ENCODE results near the gene TSEN34.
"Not testable (repeated sequence)": the region's sequence is repeated elsewhere in the genome, so short reads cannot be mapped to it uniquely, and the experiment has no call there.

Gene TSEN34

DNA sequence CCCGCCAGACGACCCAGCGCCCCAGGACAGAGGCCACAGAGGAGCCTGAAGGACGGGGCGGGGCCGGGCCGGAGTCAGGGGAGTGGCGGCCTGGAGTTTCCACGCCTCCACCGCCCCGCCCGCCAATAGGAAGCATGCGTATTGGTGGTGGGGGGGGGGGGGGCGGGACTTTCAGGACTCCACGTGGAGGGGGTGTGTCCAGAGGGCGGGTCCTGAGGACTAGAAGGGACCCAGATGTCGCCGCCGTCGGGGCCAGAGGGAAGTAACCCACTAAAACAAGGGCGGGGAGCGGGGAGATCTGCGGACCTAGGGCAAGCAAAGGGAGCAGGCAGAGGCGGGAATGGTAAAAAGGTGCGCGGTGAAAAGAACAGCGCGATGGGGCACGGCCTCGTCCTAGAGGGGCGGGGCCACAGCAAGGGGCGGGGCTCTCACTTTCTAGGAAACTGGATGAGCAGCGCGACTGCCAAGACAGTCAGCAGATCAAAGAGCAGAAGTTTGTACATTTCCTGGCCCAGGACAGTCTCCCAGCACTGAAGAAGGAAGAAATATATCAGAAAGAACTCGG, 28.8 kb upstream of the TSEN34 start:
- peak; percentile 23 for DNase-seq

DNA sequence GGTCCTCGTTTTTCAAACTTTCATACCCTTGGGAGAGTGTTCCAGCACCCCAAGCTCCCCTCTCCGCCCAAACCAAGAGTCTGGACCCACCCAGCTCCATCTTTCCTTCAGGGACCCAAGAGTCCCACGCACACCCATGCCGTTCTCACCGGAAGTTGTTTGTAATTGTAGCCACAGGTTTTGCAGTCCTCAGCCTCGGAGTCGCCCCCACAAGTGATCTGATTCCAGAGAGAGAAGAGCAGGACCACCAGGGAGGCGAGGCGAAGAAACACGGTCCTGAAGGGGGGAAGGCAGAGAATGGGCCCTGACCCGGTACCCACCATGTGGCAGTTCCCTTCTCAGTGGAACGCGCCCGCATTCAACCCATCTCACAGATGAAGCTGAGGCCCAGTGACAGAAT, 28.2 kb upstream of the TSEN34 start:
- no peak for DNase-seq

DNA sequence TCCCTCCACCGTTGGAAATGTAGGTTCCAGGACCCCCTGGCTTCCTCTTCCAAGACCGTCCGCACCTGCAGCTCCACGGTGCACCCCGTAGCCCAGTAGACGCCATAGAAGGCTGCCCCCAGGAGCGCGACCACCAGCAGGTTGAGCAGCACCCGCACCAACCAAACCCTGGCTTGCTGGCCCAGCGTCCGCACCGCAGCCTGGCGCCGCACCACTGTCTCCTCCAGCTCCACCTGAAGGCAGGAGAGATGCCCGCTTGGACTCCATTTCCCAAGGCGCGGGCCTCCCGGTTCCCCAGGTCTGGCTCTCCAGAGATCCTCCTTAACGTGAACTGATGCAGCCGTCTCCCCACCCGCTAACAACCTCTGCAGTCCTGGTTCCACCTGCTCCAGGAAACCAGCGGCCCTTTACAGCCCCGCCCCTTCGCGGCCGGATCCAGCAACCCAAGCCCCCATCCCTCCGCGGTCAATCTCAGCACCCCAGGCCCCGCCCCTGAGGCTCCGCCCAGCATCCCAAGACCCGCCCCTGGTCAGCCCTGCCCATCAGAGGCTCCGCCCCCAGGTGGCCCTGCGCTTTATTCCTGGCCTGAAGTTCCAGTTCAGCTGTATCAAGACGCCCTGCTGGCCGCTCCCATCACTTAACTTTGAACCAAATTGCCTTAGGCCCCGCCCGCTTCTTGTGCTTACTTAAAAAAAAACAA, 26.6 kb upstream of the TSEN34 start:
- DNase-seq = peak; percentile 33

DNA sequence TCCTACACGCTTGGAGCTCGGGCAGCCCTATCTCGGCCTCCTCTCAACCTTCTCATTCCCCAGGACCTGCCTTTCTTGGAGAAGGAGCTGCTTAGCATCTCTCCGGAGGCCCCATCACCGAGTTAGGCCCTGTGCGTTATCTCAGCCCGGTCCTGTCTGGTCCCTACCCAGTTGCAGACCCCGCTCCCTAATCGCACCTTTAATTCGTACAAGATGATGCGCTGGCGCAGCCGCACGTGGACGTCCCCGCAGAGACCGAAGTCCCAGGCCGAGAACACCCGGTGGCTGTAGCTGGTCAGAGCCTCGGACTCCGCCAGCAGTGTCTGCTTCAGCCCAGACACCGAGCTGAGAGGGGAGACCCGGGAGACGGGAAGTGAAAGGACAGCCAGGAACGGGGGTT, 25.9 kb upstream of the TSEN34 start:
- DNase-seq = no peak

DNA sequence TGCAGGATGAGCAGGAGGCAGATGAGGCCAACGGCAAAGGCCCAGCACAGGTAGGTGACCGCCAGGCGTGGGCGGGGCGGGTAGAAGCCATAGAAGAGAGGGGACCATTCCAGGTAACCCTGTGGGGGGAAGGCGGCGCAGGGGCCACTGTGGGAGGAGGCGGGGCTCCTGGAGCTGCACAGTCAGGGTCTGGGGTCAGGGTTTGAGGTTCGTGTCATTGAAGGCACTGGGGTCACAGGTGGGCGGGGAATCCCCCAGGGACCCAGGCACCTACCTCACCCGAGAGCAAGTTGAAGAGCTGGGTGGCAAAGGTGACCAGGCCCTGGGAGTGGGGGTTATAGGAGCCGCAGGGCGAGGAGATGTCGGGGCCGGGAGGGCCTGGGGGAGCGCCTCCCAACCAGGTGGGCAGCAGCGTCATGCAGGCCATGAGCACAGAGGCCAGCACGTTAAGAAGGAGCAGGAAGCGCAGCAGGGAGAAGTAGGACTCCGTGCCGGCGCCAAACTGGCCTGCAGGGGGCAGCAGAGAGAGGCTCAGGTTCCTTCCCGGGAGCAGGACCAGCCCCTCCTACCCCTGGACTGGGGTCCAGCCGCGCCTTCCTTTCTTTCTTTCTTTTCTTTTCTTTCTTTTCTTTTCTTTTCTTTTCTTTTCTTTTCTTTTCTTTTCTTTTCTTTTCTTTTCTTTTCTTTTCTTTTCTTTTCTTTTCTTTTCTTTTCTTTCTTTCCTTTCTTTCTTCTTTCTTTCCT, 22.8 kb upstream of the TSEN34 start:
- DNase-seq = peak; percentile 53

DNA sequence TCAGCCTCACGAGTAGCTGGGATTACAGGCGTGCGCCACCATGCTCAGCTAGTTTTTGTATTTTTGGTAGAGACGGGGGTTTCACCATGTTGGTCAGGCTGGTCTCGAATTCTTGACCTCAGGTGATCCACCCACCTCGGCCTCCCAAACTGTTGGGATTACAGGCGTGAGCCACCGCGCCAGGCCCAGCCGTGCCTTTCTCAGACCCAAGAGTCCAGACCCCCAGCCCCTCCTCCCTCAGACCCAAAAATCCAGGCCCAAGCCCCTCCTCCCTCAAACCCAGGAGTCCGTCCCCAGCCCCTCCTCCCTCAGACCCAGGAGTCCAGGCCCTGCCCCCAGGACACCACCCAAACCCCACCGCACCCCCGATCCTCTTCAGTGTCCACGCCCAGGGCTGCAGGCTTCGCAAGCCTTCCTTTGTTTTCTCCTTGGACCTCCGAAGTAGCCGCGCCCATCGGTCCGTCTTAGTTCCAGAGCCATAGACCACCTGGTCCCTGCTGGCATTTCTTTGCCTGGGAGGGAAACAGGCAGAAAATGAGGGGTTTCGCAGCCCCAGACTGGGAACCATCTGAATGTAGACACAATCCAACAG, 21.9 kb upstream of the TSEN34 start:
- no peak for DNase-seq

DNA sequence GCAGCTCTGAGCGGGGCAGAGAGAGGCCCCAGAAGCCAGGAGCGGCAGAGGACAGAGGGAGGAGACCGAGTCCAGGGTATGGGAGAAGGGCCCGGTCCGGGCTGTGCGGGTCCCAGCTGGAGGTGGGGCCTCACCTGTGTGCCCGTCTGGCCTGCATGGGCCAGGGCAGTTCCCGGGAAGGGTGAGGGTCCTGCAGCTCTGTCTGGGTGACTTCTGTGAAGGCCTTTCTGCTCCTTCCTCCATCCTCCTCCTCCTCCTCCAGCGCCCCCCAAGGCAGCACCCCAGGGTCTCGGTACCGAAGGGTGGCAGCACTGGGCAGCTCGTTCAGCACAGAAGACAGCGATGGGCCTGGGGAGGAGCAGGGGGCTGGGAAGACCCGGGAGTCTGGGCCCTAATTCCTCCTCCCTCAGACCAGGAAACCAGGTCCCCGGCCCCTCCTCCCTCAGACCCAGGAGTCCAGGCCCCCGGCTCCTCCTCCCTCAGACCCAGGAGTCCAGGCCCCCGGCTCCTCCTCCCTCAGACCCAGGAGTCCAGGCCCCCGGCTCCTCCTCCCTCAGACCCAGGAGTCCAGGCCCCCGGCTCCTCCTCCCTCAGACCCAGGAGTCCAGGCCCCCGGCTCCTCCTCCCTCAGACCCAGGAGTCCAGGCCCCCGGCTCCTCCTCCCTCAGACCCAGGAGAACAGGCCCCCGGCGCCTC, 19.2 kb upstream of the TSEN34 start:
- DNase-seq = not testable (repeated sequence)

DNA sequence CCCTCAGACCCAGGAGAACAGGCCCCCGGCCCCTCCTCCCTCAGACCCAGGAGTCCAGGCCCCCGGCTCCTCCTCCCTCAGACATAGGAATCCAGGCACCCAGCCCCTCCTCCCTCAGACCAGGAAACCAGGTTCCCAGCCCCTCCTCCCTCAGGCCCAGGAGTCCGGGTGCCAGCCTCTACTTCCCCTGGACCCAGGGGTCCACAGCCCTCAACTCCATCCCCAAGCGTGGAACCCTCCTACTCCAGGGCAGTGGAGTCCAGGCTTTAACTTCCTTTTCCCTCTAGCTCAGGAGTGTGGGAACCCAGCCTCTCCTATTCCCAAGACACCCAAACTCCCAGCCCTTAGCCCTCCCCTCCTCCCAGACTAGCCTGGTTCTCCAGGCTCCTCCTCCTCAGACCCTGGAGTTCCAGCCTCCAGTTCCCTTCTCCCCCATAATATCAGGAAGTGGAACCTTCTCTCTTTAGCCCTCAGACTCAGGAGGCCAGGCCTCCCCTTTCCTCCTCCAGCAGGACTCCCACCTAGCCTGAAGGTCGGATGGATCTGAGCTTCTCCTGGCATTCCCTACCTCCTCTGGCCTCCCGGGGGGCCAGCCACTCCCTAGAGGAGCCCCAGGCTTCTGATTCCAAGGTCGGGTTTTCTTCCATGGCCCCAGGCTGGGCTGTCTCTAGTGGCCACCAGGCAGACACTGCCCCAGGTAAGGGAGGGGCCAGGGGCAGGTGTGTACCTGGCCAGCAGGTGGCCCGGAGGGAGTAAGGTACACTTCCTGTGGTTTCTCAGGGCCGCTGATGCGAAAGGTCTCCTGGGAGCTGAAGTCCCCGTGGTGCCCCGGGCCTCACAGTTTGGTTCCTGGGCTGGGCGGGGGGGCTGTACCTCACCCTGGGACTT, 18.4 kb upstream of the TSEN34 start, which contains the start of gene TMC4:
TMC4 (minus strand) TSS at position 690 of the 888 bp plus-strand sequence; CDS start at position 647, 43 bp downstream.
- DNase-seq = no peak

DNA sequence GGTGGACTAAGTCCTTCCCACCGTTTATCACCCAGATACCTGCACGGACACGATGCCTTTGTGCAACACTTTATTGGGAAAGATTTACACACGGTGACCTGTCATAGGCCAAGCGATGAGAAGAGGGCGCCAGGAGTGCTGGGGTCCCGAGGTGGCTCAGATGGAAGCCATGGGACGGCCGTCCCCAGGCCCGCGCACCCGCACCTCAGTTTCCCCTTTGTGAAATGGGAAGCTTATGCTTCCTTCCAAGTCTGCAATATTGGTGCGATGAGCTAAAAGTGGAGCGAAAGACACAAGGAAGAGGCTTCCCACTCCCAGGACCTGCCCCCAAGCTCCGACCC, 17.8 kb upstream of the TSEN34 start:
- no peak for DNase-seq

DNA sequence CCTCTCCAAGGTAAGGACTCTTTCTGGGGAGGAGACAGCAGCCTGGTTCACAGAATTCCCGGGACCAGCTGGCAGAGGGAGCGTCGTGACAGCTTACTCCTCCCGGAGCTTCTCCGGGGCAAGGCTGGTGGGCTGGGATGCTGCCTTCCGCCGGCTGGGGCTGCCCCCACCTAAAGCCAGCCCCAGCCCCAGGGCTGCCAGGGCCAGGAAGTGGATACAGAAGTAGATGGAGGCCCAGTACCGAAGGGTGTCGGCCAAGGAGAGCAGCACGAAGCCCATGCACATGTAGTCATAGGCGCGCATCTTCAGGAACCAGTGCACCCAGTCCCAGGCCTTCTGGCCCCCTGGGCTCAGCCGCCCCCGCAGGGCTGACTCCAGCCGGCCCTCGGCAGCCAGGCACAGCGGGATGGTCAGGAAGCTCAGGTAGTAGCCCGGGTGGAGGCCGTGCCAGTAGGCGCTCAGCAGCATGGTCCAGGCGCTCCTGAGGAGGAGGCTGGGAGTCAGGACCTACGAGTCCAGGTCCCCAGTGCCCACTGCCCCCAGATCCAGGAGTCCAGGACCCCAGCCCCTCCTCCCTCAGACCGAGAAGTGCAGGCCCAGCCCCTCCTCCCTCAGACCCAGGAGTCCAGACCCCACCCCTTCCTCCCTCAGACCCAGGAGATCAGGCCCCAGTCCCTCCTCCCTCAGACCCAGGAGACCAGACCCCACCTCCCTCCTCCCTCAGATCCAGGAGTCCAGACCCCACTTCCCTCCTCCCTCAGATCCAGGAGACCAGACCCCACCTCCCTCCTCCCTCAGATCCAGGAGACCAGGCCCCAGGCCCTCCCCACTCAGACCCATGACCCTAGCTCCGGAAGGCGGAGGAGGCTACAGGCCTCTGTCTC, 16.9 kb upstream of the TSEN34 start:
- no peak for DNase-seq

DNA sequence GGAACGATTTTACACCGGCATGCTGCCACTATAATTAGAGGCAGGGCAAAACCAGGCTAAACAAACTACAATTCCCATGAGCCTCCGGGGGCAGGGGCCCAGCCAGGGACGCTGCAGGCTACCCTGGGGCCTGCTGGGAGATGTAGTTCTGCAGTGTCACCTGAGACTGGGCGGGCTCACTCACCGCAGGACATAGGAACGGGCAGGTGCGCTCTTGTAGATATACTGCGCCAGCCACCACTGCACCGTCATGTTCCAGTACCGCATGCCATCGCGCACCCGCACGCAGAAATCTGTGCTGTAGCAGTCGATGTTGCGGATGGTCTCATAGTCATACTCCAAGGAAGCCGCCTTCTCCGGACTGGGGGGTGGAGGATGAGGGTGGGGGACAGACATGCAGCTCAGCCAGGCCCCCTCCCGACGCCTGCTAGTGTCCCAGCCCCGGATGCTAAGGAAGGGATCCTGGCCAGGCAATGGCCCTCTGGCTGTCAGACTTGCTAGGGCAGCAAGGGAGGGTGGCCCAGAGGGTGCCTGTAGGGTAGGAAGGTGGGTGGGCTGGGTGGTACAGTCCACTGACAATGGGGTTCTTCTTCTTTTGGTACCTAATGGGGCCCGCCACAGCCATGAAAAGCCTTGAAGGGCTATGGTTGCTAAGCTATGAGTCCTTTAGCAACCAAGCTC, 12.4 kb upstream of the TSEN34 start:
- peak; percentile 32 for DNase-seq

DNA sequence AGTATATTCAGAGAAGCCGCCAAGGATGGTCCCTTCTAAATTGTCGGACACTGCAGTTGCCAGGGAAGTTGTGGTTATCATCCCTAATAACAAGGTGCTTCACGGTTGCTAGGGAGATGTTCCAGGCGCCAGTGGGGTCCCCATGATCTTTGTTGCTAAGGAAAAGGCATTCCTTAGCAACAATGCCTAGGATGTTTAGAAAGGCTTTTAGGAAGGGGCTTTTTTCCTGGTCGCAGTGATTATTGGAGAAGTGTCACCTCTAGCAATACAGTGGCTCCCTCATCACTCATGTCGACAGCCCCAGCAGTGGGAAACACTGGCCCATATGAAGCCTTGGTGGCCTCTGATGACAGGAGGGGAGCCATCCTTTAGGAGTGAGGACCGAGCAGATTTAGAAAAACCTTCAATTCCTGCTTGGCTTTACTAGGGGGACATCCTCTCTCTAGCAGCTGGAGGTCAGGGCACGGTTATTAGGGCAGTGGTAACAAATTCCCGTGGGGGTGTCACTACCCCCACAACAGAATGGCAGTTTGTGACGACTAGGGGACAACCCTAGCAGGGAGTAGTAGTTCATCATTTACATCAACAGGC, 11.8 kb upstream of the TSEN34 start:
- no peak for DNase-seq

DNA sequence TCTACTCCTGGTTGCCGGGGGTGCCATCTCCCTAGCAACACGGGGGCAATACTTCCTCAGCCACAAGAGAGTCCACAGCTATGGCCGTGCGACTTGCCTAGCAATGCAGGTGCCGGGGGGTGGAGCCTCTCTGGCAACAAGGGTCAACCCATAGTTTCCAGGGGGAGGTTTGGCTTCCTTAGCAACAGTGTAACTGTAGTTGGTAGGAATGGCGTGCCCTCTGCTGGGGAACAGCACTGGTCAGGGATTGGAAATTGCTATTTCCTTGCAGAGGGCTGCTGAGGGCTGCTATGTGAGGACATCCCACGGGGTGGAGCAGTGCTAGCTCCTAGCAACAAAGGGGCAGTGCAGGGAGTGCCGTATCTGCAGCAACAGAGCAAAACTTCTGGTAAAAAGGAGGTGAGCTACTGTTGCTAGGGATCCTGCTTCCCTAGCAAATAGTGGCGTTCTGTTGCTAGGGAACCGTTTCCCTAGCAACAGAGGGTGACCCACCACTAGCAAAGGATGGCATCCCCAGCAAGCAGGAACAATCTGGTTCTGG, 11.1 kb upstream of the TSEN34 start:
- peak; percentile 50 for DNase-seq

DNA sequence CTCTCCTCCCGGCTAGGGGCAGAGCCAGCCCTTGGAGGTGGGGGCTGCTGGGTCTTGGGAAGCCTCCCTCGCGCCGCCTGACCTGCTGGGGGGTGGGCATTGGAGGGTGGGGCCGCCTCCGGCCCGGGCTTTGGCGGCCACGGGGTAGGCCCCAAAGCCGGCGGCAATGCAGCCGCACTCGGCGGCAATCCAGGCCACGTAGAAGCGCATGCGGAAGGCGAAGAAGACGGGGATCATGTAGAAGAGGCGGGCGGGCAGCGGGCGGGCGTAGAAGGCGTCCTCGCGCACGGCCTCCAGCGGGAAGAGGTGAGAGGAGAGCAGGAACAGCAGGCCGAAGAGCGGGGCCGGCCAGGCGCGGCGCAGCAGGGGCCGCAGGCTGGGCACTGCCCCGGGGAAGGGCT, 10.4 kb upstream of the TSEN34 start:
- no peak for DNase-seq

DNA sequence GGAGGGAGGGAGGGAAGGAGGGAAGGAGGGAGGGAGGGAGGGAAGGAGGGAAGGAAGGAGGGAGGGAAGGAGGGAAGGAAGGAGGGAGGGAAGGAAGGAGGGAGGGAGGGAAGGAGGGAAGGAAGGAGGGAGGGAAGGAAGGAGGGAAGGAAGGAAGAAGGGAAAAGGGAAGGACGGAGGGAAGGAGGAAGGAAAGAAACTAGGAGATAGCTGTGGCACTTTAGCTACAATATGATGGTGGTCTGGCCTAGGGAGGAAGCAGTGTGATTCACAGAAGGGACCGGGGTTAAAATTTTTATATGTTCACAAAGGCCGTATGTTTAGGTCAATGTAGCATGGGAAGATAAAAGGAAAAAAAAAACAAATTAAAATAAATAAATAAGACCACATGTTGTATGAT, 9.2 kb upstream of the TSEN34 start:
- not testable (repeated sequence) for DNase-seq

DNA sequence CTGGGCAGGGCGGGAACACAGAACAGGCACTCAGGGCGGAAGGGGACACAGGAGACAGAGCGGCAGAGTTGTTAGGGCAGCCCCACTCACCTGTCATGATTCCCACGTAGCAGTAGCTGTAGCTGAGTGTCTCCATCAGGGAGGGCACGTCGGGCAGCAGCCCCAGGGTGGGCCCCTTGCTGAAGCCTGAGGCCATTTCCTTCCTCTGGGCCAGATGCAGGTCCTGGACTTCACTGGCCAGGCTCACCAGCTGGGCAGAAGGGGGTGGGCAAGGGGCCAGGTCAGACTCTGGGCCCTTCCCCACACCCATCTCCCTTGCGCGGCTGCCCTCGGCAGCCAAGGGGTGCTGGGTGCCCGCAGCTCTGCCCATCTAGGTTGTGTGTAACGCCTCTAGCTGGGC, 7.7 kb upstream of the TSEN34 start:
- DNase-seq = no peak

DNA sequence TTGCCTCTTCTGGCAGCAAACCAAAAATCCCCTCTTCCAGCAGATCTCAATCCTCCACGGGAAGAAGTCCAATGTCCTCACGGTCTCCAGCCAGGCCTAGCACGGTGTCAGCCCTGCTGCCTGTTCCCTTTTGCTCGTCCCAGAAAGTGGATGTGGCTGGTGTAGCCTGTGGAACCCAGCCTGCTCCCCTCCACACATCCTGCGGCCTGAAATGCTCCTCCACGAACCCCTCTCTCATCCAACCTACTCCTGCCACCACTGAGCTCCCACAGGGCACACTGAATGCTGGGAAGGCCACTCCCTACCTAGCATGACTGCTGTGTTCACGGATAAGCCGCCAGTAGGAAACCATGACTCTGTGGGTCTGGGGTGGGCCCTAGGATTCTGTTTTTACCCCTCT, 4.8 kb upstream of the TSEN34 start:
- no peak for DNase-seq

DNA sequence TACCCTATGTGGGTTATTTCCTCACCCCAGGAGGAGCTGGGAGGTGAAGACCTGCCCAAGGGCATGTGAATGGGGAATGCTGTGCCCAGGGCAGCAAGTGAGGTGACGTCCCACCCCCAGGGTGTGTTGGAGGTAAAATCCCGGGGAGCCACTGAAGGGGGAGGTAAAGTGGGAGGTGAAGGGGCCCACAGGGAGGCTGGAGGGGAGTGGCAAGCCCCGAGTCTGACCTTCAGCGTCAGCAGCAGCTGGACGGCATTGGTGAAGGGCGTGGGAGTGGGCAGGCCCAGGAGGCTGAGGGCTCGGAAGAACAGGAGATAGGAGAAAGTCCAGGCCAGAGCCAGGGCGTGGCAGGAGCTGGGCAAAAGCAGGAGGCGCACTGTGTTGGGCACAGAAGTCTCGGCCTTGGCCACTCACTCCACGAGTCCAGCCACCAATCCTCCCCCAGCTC, 4.2 kb upstream of the TSEN34 start:
- DNase-seq = no peak

DNA sequence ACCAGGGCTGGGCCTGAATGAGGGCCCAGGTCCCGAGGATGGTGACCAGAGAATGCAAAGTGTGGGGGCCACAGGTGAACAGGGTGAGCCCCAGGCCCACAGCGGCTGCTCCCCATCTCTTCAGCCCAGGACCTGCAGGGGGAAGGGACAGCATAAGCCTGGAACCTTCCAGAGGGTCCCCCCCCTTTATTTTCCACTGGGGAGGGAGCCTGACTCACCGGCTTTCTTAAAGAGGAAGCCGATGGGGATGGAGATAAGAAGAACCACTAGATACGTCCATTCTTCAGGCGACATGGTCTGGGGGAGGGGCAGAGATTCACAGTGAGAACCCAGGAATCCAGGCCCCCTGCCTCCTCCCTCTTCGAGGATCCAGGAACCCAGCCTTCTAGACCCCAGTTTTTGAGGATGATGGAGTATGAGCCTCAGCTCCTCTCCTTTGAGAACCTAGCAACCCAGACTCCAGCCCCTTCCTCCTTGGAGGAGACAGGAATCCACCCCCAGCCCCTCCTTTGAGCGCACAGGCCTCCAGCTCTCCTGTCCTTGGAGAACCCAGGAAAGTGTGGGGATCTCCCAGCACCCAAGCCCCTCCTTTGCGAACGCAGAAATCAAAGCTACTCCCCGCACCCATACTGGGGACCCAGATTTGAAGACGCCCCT, 2.8 kb upstream of the TSEN34 start:
- DNase-seq = no peak
